Neural cell (in vitro differentiated cells): ENCODE data around the gene PPP1R13B. TPM values are rescaled to one million over a fixed set of nuclear protein-coding genes. Genes with fewer than 3 reads are reported as not detected.

ENCODE experiments used
- H2AFZ ChIP-seq: fragments of 200-600, 300-800 bp; sonication (generic), shearing (Covaris generic); 2 replicates; pipeline ENCODE4 v1.6.0; 2014; ENCODE audit warnings: low read depth, mild to moderate bottlenecking, antibody characterized with exemption, low read length, moderate library complexity
- H3F3A ChIP-seq: fragments of 200-600 bp; shearing (Covaris generic); 2 replicates; pipeline ENCODE4 v1.6.1; 2016; ENCODE audit warnings: mild to moderate bottlenecking, moderate library complexity, mixed read lengths, antibody characterized with exemption, low read length; ENCODE audit not compliant: insufficient read depth, poor library complexity, severe bottlenecking
- H3K27ac ChIP-seq: fragments of 200-600, 300-800 bp; sonication (generic), shearing (Covaris generic); 2 replicates; pipeline ENCODE4 v1.5.1; 2014; ENCODE audit warnings: mild to moderate bottlenecking, low read length, moderate library complexity
- H3K27me3 ChIP-seq: fragments of 300-800, 200-600 bp; sonication (generic), shearing (Covaris generic); 2 replicates; pipeline ENCODE4 v1.6.0; 2014; ENCODE audit warnings: mild to moderate bottlenecking, low read depth, low read length, moderate library complexity; ENCODE audit not compliant: insufficient read depth
- H3K36me3 ChIP-seq: fragments of 300-800, 200-600 bp; sonication (generic), shearing (Covaris generic); 2 replicates; pipeline ENCODE4 v1.5.1; 2014; ENCODE audit warnings: mild to moderate bottlenecking, antibody characterized with exemption, low read length, moderate library complexity; ENCODE audit not compliant: insufficient read depth
- H3K4me2 ChIP-seq: fragments of 300-800, 200-600 bp; sonication (generic), shearing (Covaris generic); 2 replicates; pipeline ENCODE4 v1.6.0; 2014; ENCODE audit warnings: mild to moderate bottlenecking, low read length
- H3K4me3 ChIP-seq: fragments of 300-800, 200-600 bp; sonication (generic), shearing (Covaris generic); 2 replicates; pipeline ENCODE4 v1.5.1; 2014; ENCODE audit warnings: mild to moderate bottlenecking, low read length, moderate library complexity
- H3K79me2 ChIP-seq: fragments of 200-600 bp; shearing (Covaris generic); replicated peaks from 2 replicates; pipeline ENCODE4 v1.6.0; 2014; ENCODE audit warnings: mild to moderate bottlenecking, low read length, moderate library complexity; ENCODE audit not compliant: insufficient read depth
- H3K9ac ChIP-seq: fragments of 300-800, 200-600 bp; sonication (generic), shearing (Covaris generic); 2 replicates; pipeline ENCODE4 v1.6.1; 2016; ENCODE audit warnings: mild to moderate bottlenecking, low read length, mixed read lengths
- H3K9me2 ChIP-seq: fragments of 200-600 bp; shearing (Covaris generic); 2 replicates; pipeline ENCODE4 v1.6.1; 2016; ENCODE audit warnings: mild to moderate bottlenecking, low read length, mixed read lengths; ENCODE audit not compliant: insufficient read depth
- H3K9me3 ChIP-seq: fragments of 200-600, 300-800 bp; sonication (generic), shearing (Covaris generic); 2 replicates; pipeline ENCODE4 v1.6.1; 2016; ENCODE audit warnings: mild to moderate bottlenecking, mixed run types, low read length, moderate library complexity, mixed read lengths
- H4K20me1 ChIP-seq: fragments of 200-600 bp; shearing (Covaris generic); 2 replicates; pipeline ENCODE4 v1.6.1; 2016; ENCODE audit warnings: mild to moderate bottlenecking, mixed run types; ENCODE audit not compliant: insufficient read depth
- CTCF ChIP-seq: fragments of 450-650 bp; IDR thresholded peaks from 2 replicates; pipeline ENCODE4 v1.5.1; 2014; ENCODE audit warnings: antibody characterized with exemption, mild to moderate bottlenecking, moderate library complexity; ENCODE audit not compliant: poor library complexity, severe bottlenecking
- EP300 ChIP-seq: fragments of 450-650 bp; conservative IDR thresholded peaks from 2 replicates; pipeline ENCODE4 v1.6.1; 2014; ENCODE audit warnings: antibody characterized with exemption, mild to moderate bottlenecking, moderate library complexity; ENCODE audit not compliant: poor library complexity, severe bottlenecking
- EZH2 ChIP-seq: fragments of 200-600, 300-800 bp; shearing (Covaris generic), sonication (generic); IDR thresholded peaks from 2 replicates; pipeline ENCODE4 v1.6.1; 2014; ENCODE audit warnings: antibody characterized with exemption, low read length, borderline replicate concordance, mild to moderate bottlenecking; ENCODE audit not compliant: insufficient read depth, poor library complexity, severe bottlenecking
- MXI1 ChIP-seq: fragments of 450-650 bp; conservative IDR thresholded peaks from 2 replicates; pipeline ENCODE4 v1.6.1; 2014; ENCODE audit warnings: antibody characterized with exemption, mild to moderate bottlenecking; ENCODE audit not compliant: poor library complexity, severe bottlenecking
- POLR2AphosphoS5 ChIP-seq: IDR thresholded peaks from 2 replicates; pipeline ENCODE4 v1.6.1; 2012
- RAD21 ChIP-seq: fragments of 450-650 bp; conservative IDR thresholded peaks from 2 replicates; pipeline ENCODE4 v1.6.1; 2014; ENCODE audit warnings: antibody characterized with exemption, mild to moderate bottlenecking, moderate library complexity
- REST ChIP-seq: IDR thresholded peaks from 2 replicates; pipeline ENCODE4 v1.6.1; 2012; ENCODE audit warnings: borderline replicate concordance
- SMC3 ChIP-seq: fragments of 450-650 bp; conservative IDR thresholded peaks from 2 replicates; pipeline ENCODE4 v1.6.1; 2014; ENCODE audit warnings: antibody characterized with exemption, mild to moderate bottlenecking, moderate library complexity; ENCODE audit not compliant: poor library complexity
- TAF1 ChIP-seq: IDR thresholded peaks from 2 replicates; pipeline ENCODE4 v1.6.1; 2012; ENCODE audit warnings: low read depth
- polyA plus RNA-seq: library from polyadenylated mRNA; depleted of rRNA; stranded (reverse); fragments of >200 nt; gene quantifications from 2 replicates; pipeline ENCODE4 v1.2.3, GENCODE V29; 2014

Gene PPP1R13B
- polyA plus RNA-seq, 1 donor from 2014 or later: 8.2 TPM

- Histone ChIP-seq H4K20me1 (no peaks in the 10 kb centered on the region), H3K36me3 (no peaks in the 10 kb centered on the region), H3K4me2 (no peak overlapping the region)
Observed at GRCh38 chr14:103765526-103765925, 81.8 kb downstream of the PPP1R13B start.

GRCh38 chr14:103763730-103764488 lies 83.5 kb downstream of the PPP1R13B start:
- no peak overlapping the region for H3K9ac ChIP-seq
- H4K20me1 ChIP-seq: no peaks in the 10 kb centered on the region
- H3K9me3 ChIP-seq: no peaks in the 10 kb centered on the region

More at GRCh38 chr14:103765526-103765925, 81.8 kb downstream of the PPP1R13B start:
- Histone ChIP-seq H3K9me2 (no peaks in the 10 kb centered on the region), H3K9me3 (no peaks in the 10 kb centered on the region), H3K27ac (no peak overlapping the region), H3K27me3 (no peaks in the 10 kb centered on the region), H2AFZ (no peak overlapping the region), H3K9ac (no peak overlapping the region), H3F3A (no peaks in the 10 kb centered on the region), H3K4me3 (no peak overlapping the region), H3K79me2 (no peaks in the 10 kb centered on the region)
- no peak for TF ChIP-seq REST
- no peak for TF ChIP-seq MXI1
- no peak for TF ChIP-seq TAF1
- TF ChIP-seq POLR2AphosphoS5: no peak
- TF ChIP-seq EZH2: no peak
- no peak for TF ChIP-seq CTCF
- no peak for TF ChIP-seq RAD21
- TF ChIP-seq EP300: no peak
- no peak for TF ChIP-seq SMC3

More at GRCh38 chr14:103763730-103764488, 83.5 kb downstream of the PPP1R13B start:
- TF ChIP-seq SMC3 (no peak), REST (no peak), EP300 (no peak), CTCF (no peak)
- Histone ChIP-seq H3K4me3 (no peak overlapping the region), H3K4me2 (no peak overlapping the region), H3K27ac (no peak overlapping the region), H3K9me2 (no peaks in the 10 kb centered on the region), H2AFZ (no peak overlapping the region), H3F3A (no peaks in the 10 kb centered on the region), H3K36me3 (no peaks in the 10 kb centered on the region), H3K27me3 (no peaks in the 10 kb centered on the region), H3K79me2 (no peaks in the 10 kb centered on the region)
